ENCODE data around the gene NDUFA13.

DNA sequence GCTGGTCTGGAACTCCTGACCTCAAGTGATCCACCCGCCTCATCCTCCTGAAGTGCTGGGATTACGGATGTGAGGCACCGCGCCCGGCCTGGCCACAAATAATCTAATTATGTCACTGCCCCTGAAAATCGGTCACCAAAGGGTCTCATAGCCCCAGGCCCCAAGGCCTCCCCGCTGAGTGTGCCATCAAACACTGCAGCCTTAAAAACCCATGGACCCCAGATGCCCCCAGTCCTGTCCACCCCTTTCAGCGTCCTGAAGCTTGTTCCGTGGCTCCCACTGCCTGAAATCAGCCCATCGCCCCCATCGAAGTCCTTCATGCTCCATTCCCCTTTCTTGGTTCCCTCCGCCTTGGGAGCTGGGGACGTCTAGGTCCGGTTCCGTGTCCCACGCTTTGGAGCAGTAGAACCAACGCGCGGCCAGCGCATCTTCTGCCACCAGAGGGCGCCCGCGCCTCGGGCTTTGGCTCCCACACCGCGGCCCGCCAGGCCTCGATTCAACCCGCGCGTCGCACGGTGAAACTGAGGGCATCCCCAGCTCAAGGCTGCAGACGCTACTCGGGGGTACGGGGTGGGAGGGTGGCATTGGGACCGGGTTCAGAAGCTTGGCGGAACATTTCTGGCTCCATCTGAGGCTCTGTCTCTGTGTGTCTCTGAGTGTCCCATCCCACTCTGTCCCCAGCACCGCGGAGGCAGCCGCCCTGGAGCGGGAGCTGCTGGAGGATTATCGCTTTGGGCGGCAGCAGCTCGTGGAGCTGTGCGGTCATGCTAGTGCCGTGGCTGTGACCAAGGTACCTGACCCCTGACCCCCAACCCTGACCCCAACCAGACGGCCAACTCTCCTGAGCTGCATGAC, 16.2 kb downstream of the NDUFA13 start:
- TF ChIP-seq, protein P1, sequence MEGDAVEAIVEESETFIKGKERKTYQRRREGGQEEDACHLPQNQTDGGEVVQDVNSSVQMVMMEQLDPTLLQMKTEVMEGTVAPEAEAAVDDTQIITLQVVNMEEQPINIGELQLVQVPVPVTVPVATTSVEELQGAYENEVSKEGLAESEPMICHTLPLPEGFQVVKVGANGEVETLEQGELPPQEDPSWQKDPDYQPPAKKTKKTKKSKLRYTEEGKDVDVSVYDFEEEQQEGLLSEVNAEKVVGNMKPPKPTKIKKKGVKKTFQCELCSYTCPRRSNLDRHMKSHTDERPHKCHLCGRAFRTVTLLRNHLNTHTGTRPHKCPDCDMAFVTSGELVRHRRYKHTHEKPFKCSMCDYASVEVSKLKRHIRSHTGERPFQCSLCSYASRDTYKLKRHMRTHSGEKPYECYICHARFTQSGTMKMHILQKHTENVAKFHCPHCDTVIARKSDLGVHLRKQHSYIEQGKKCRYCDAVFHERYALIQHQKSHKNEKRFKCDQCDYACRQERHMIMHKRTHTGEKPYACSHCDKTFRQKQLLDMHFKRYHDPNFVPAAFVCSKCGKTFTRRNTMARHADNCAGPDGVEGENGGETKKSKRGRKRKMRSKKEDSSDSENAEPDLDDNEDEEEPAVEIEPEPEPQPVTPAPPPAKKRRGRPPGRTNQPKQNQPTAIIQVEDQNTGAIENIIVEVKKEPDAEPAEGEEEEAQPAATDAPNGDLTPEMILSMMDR (IDR thresholded peaks at IDR 0.05; ENCODE audit: low read length): peak; percentile 97
- TF ChIP-seq EZH2 (IDR thresholded peaks at IDR 0.05; ENCODE audit: borderline replicate concordance, low read length): no peak
